Measurements from ENCODE around the gene AKT1. TPM values are rescaled to one million over a fixed set of nuclear protein-coding genes. Genes with fewer than 3 reads are reported as not detected.

AKT1 gene
- total and polyA plus RNA-seq, 2 of the 13 experiments (the other 11 are each of a cell fraction or from before 2014, with no cell fraction given): 96.2 to 116 TPM

GRCh38 chr14:104752735-104753527 is 42.6 kb downstream of the AKT1 start, which contains the start of gene SIVA1 (continued):
- peak; percentile 52 for TF ChIP-seq TFE3 (CRISPR knock-in tag; IDR thresholded peaks at IDR 0.05)
- no peak for TF ChIP-seq RERE (CRISPR knock-in tag; IDR thresholded peaks at IDR 0.05; ENCODE audit: low read depth)
- TF ChIP-seq ZNF20 (CRISPR knock-in tag; IDR thresholded peaks at IDR 0.05): peak; percentile 18; the same call in 1 of the 2 replicates
- no peak for TF ChIP-seq TBP (CRISPR knock-in tag; IDR thresholded peaks at IDR 0.05)
- no peak for TF ChIP-seq SMARCE1 (IDR thresholded peaks at IDR 0.05; ENCODE audit: borderline replicate concordance)
- TF ChIP-seq ZFP41 (CRISPR knock-in tag; IDR thresholded peaks at IDR 0.05; ENCODE audit: borderline replicate concordance): peak; percentile 71
- no peak; the same call in 1 of the 2 replicates for TF ChIP-seq CEBPZ (IDR thresholded peaks at IDR 0.05; ENCODE audit: low read length)
- TF ChIP-seq ZIK1 (CRISPR knock-in tag; IDR thresholded peaks at IDR 0.05; ENCODE audit: borderline replicate concordance, low read depth): peak; percentile 8; the same call in 1 of the 2 replicates
- no peak for TF ChIP-seq CHCHD3 (CRISPR knock-in tag; IDR thresholded peaks at IDR 0.05)
